Small intestine (tissue), 7 donors: Measurements from ENCODE around the gene SPOCK1. TPM values are rescaled to one million over a fixed set of nuclear protein-coding genes. Genes with fewer than 3 reads are reported as not detected.

Experiments
- DNase-seq, 2 donors: peaks; one replicate each; pipeline versions ENCODE4 v3.0.0 to v3.0.0-alpha.2; 2013
- FAIRE-seq: peaks from 2 replicates; lab custom pipeline; 2012; peaks lifted over from hg19 to GRCh38; lab: Jason Lieb, UNC
- H3K27ac ChIP-seq, 3 donors: one replicate each; pipeline ENCODE4 v1.5.1; 2013; ENCODE audit warnings: low read length in 2 of 3, mild to moderate bottlenecking in 2 of 3, control low read depth in 1 of 3, inconsistent platforms in 1 of 3, low read depth in 1 of 3, moderate library complexity in 1 of 3
- H3K27me3 ChIP-seq, 3 donors: one replicate each; pipeline ENCODE4 v1.6.1; 2013; ENCODE audit warnings: low read length in 3 of 3, inconsistent platforms in 1 of 3; ENCODE audit not compliant: control insufficient read depth in 3 of 3, insufficient read depth in 3 of 3
- H3K36me3 ChIP-seq, 3 donors: one replicate each; pipeline ENCODE4 v1.6.1; 2013; ENCODE audit warnings: low read length in 3 of 3, inconsistent platforms in 1 of 3, low read depth in 1 of 3, mild to moderate bottlenecking in 1 of 3, moderate library complexity in 1 of 3; ENCODE audit not compliant: control insufficient read depth in 3 of 3, insufficient read depth in 2 of 3
- H3K4me1 ChIP-seq, 3 donors: one replicate each; pipeline ENCODE4 v1.6.1; 2013; ENCODE audit warnings: low read length in 2 of 3, inconsistent platforms in 1 of 3, low read depth in 1 of 3, mild to moderate bottlenecking in 1 of 3, moderate library complexity in 1 of 3; ENCODE audit not compliant: control insufficient read depth in 3 of 3, insufficient read depth in 2 of 3
- H3K4me3 ChIP-seq, 3 donors: one replicate each; pipeline ENCODE4 v1.5.1; 2013; ENCODE audit warnings: low read length in 3 of 3, control low read depth in 1 of 3, inconsistent platforms in 1 of 3, low read depth in 1 of 3, mild to moderate bottlenecking in 1 of 3, moderate library complexity in 1 of 3
- H3K9me3 ChIP-seq, 2 donors: one replicate each; pipeline ENCODE4 v1.6.1; 2013; ENCODE audit warnings: low read depth in 1 of 2, low read length in 1 of 2; ENCODE audit not compliant: control insufficient read depth in 2 of 2, insufficient read depth in 1 of 2
- WGBS, 3 donors: extraction: QIAGEN DNeasy Blood & Tissue Kit; methylation state at CpG; one replicate each; pipeline ENCODE4 v1.1.7; 2013; 5-methylcytosine and 5-hydroxymethylcytosine counted together
- polyA plus RNA-seq, 4 donors: library from polyadenylated mRNA; stranded (reverse) in 3 of 4; unstranded in 1 of 4; fragments of 200-250 nt in 3 of 4; fragments of 120-200 nt in 1 of 4; gene quantifications; one replicate each; pipeline versions ENCODE4 v1.2.1 to v1.2.3, GENCODE V29; 2013
- donor health status: healthy with polysubstance abuse.
- donor health status: control.
- donor health status: control.
- donor health status: Bipolar disorder and iron deficiency.
- donor health status: healthy.

The SPOCK1 gene
- polyA plus RNA-seq, 4 donors: 0.22 to 1.1 (median 0.54) TPM

GRCh38 chr5:137023371-137023770 is 475.8 kb downstream of the SPOCK1 start:
- H3K27ac ChIP-seq: no peak overlapping the region
- no peak for FAIRE-seq
- DNase-seq: no peak
- no peaks in the 10 kb centered on the region for H3K9me3 ChIP-seq
- H3K27me3 ChIP-seq: peaks cover 0 to 2% (median 0%) of the 10 kb centered on the region in 3 donors
- H3K36me3 ChIP-seq: no peaks in the 10 kb centered on the region
- WGBS, 3 donors: 87 to 90% (median 89%) methylated on average over 5 of the region's 5 CpGs
- no peaks in the 10 kb centered on the region for H3K4me1 ChIP-seq
- no peak overlapping the region for H3K4me3 ChIP-seq

- FAIRE-seq (no peak), DNase-seq (no peak)
- H3K4me3 ChIP-seq: no peak overlapping the region
- H3K27me3 ChIP-seq: peaks cover 0 to 2% (median 0%) of the 10 kb centered on the region in 3 donors
- H3K27ac ChIP-seq: no peak overlapping the region
- 35 to 43% (median 36%) methylated on average over 2 of the region's 2 CpGs for WGBS, 3 donors
- no peaks in the 10 kb centered on the region for H3K9me3 ChIP-seq
- H3K36me3 ChIP-seq: no peaks in the 10 kb centered on the region
- no peaks in the 10 kb centered on the region for H3K4me1 ChIP-seq
Measured at GRCh38 chr5:137022725-137023124, 476.4 kb downstream of the SPOCK1 start.

- no peak overlapping the region for H3K27ac ChIP-seq
- WGBS, 3 donors: 71 to 90% (median 77%) methylated on average over 3 of the region's 3 CpGs
- no peaks in the 10 kb centered on the region for H3K36me3 ChIP-seq
- H3K9me3 ChIP-seq: no peaks in the 10 kb centered on the region
- H3K27me3 ChIP-seq: peaks cover 0 to 2% (median 0%) of the 10 kb centered on the region in 3 donors
- H3K4me3 ChIP-seq: no peak overlapping the region
- FAIRE-seq: no peak
- DNase-seq: no peak
- no peaks in the 10 kb centered on the region for H3K4me1 ChIP-seq
Measured at GRCh38 chr5:137022043-137022442, 477.1 kb downstream of the SPOCK1 start.

- Histone ChIP-seq H3K4me3 (no peak overlapping the region), H3K36me3 (no peaks in the 10 kb centered on the region), H3K27me3 (peaks cover 0 to 2% (median 0%) of the 10 kb centered on the region in 3 donors), H3K4me1 (no peaks in the 10 kb centered on the region), H3K9me3 (no peaks in the 10 kb centered on the region), H3K27ac (no peak overlapping the region)
- 73 to 83% (median 80%) methylated on average over 3 of the region's 3 CpGs for WGBS, 3 donors
- DNase-seq (no peak), FAIRE-seq (no peak)
Measured at GRCh38 chr5:137019229-137019628, 479.9 kb downstream of the SPOCK1 start.

GRCh38 chr5:137016783-137017324 is 482.3 kb downstream of the SPOCK1 start:
- no peak overlapping the region for H3K4me3 ChIP-seq
- DNase-seq (no peak), FAIRE-seq (no peak)
- WGBS, 3 donors: 38 to 46% (median 39%) methylated on average over 5 of the region's 5 CpGs
- no peaks in the 10 kb centered on the region for H3K36me3 ChIP-seq
- no peak overlapping the region for H3K27ac ChIP-seq
- H3K27me3 ChIP-seq: peaks cover 0 to 2% (median 0%) of the 10 kb centered on the region in 3 donors
- no peaks in the 10 kb centered on the region for H3K9me3 ChIP-seq
- H3K4me1 ChIP-seq: no peaks in the 10 kb centered on the region

GRCh38 chr5:137015540-137016116 is 483.5 kb downstream of the SPOCK1 start:
- peaks cover 0 to 2% (median 0%) of the 10 kb centered on the region in 3 donors for H3K27me3 ChIP-seq
- 50 to 75% (median 62%) methylated on average over 2 of the region's 2 CpGs for WGBS, 3 donors
- H3K27ac ChIP-seq: no peak overlapping the region
- DNase-seq (no peak), FAIRE-seq (no peak)
- no peaks in the 10 kb centered on the region for H3K36me3 ChIP-seq
- H3K9me3 ChIP-seq: no peaks in the 10 kb centered on the region
- no peak overlapping the region for H3K4me3 ChIP-seq
- no peaks in the 10 kb centered on the region for H3K4me1 ChIP-seq

- Histone ChIP-seq H3K4me1 (no peaks in the 10 kb centered on the region), H3K36me3 (no peaks in the 10 kb centered on the region), H3K4me3 (no peak overlapping the region), H3K27ac (no peak overlapping the region), H3K9me3 (no peaks in the 10 kb centered on the region), H3K27me3 (peaks cover 0 to 2% (median 0%) of the 10 kb centered on the region in 3 donors)
- 40 to 59% (median 55%) methylated on average over 3 of the region's 3 CpGs for WGBS, 3 donors
- FAIRE-seq: no peak
- DNase-seq: no peak
Measured at GRCh38 chr5:137014731-137015130, 484.4 kb downstream of the SPOCK1 start.

GRCh38 chr5:137010226-137010625 is 488.9 kb downstream of the SPOCK1 start:
- FAIRE-seq (no peak), DNase-seq (no peak)
- no peaks in the 10 kb centered on the region for H3K9me3 ChIP-seq
- H3K4me3 ChIP-seq: no peak overlapping the region
- no peaks in the 10 kb centered on the region for H3K36me3 ChIP-seq
- WGBS, 3 donors: 36 to 46% (median 42%) methylated on average over 3 of the region's 3 CpGs
- peaks cover 0 to 2% (median 0%) of the 10 kb centered on the region in 3 donors for H3K27me3 ChIP-seq
- no peaks in the 10 kb centered on the region for H3K4me1 ChIP-seq
- no peak overlapping the region for H3K27ac ChIP-seq
